ENCODE results near the gene TNRC18.

DNA sequence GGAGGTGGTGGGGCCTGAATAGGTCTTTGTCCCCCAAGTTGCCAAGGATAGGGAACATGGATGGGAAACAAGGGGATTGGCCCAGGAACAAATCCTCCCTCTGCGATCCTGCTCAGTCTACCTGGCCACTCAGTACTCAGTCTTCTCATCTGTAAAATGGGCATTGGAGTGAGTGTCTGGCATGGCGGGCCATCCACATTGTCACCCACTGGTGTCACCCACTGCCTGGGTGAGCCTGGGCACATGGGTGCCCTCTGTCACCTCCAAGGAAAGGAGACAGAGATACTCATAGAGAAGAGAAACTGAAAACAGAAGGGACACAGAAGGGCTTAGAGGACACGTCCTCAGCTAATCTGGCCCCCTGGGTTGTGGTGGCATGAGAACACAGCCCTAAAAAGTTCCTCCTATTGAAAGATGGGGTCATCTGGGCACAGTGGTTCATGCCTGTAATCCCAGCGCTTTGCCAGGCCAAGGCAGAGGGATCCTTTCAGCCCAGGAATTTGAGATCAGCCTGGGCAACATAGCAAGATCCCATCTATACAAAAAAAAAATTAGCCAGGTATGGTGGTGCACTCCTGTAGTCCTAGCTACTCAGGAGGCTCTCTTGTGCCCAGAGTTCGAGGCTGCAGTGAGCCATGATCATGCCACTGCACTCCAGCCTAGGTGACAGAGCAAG is 12.5 kb upstream of the TNRC18 start:
- TF ChIP-seq CTCF (IDR thresholded peaks at IDR 0.05) (no peak), EZH2 (IDR thresholded peaks at IDR 0.05; ENCODE audit: borderline replicate concordance, insufficient read depth, low read depth, low read length, poor library complexity, severe bottlenecking) (no peak)

All from B cell (primary cell).